ENCODE data around the gene CYLD.

GRCh38 chr16:50765260-50765659, 23.4 kb downstream of the CYLD start:
- TF ChIP-seq CTCF (IDR thresholded peaks at IDR 0.05) (no peak), POLR2A (IDR thresholded peaks at IDR 0.05) (no peak), POLR2AphosphoS5 (IDR thresholded peaks at IDR 0.05) (no peak)

Data from suprapubic skin (tissue), 4 donors.